ENCODE results near the gene IRX2. TPM values are rescaled to one million over a fixed set of nuclear protein-coding genes. Genes with fewer than 3 reads are reported as not detected.

IRX2 gene
- total and polyA plus RNA-seq, 2 of the 8 experiments (the other 6 are each of a cell fraction or from before 2014, with no cell fraction given) = 23.4 to 40.4 TPM

GRCh38 chr5:2739360-2740050 is 12.0 kb downstream of the IRX2 start (continued):
- TF ChIP-seq USF2 (IDR thresholded peaks at IDR 0.05; ENCODE audit: low read length) (no peak), EZH2 (IDR thresholded peaks at IDR 0.05; ENCODE audit: low read depth, low read length, severe bottlenecking) (peak; percentile 78), CTBP2 (IDR thresholded peaks at IDR 0.05; ENCODE audit: borderline replicate concordance, insufficient read depth, insufficient read length, low read length) (peak; percentile 70), RFX5 (IDR thresholded peaks at IDR 0.05; ENCODE audit: borderline replicate concordance, low read depth, low read length) (no peak), BCL11A (IDR thresholded peaks at IDR 0.05; ENCODE audit: low read depth in 2 of 2, low read length in 2 of 2) (no peak), CREB1 (IDR thresholded peaks at IDR 0.05) (no peak), NRF1 (IDR thresholded peaks at IDR 0.05; ENCODE audit: low read depth, low read length) (no peak), YY1 (IDR thresholded peaks at IDR 0.05; ENCODE audit: low read depth, low read length) (no peak), CHD7 (IDR thresholded peaks at IDR 0.05; ENCODE audit: insufficient replicate concordance, low read length) (no peak), JUN (IDR thresholded peaks at IDR 0.05; ENCODE audit: low read depth, low read length) (no peak)
